Fibroblast of the aortic adventitia (primary cell): ENCODE results near the gene MAB21L3. TPM values are rescaled to one million over a fixed set of nuclear protein-coding genes. Genes with fewer than 3 reads are reported as not detected.

ENCODE experiments used
- DNase-seq: peaks from one replicate; pipeline ENCODE4 v3.0.0-alpha.2; 2010; ENCODE audit warnings: low read depth
- H3K4me3 ChIP-seq: 2 replicates; pipeline ENCODE4 v1.5.1; 2011; ENCODE audit warnings: low read depth, mild to moderate bottlenecking, control low read depth, low read length, moderate library complexity
- CTCF ChIP-seq: IDR thresholded peaks from 2 replicates; pipeline ENCODE4 v1.5.1; 2011; ENCODE audit warnings: mild to moderate bottlenecking, low read length, control low read depth, inconsistent platforms; ENCODE audit not compliant: insufficient read depth
- total RNA-seq: library from RNA; depleted of rRNA; stranded (reverse); fragments of >200 nt; gene quantifications from 2 replicates; pipeline ENCODE4 v1.2.3, GENCODE V29; 2012; ENCODE audit warnings: low replicate concordance

Gene MAB21L3
- total RNA-seq, 1 donor: 0.18 TPM

GRCh38 chr1:116172666-116173065 is 61.5 kb downstream of the MAB21L3 start:
- no peak for DNase-seq
- no peak for TF ChIP-seq CTCF

GRCh38 chr1:116175611-116176010 is 64.4 kb downstream of the MAB21L3 start:
- TF ChIP-seq CTCF: no peak
- DNase-seq: no peak
- no peak overlapping the region for H3K4me3 ChIP-seq

More at GRCh38 chr1:116172666-116173065, 61.5 kb downstream of the MAB21L3 start:
- no peak overlapping the region for H3K4me3 ChIP-seq

GRCh38 chr1:116176306-116176789 is 65.1 kb downstream of the MAB21L3 start:
- no peak for DNase-seq
- no peak overlapping the region for H3K4me3 ChIP-seq
- TF ChIP-seq CTCF: no peak

GRCh38 chr1:116177861-116178260 is 66.7 kb downstream of the MAB21L3 start:
- DNase-seq: no peak
- no peak for TF ChIP-seq CTCF
- H3K4me3 ChIP-seq: no peak overlapping the region

GRCh38 chr1:116178837-116179236 is 67.6 kb downstream of the MAB21L3 start:
- TF ChIP-seq CTCF: no peak
- no peak overlapping the region for H3K4me3 ChIP-seq
- DNase-seq: no peak

GRCh38 chr1:116179419-116179818 is 68.2 kb downstream of the MAB21L3 start:
- DNase-seq: no peak
- H3K4me3 ChIP-seq: no peak overlapping the region
- TF ChIP-seq CTCF: no peak

- no peak for DNase-seq
Observed at GRCh38 chr1:116179964-116180363, 68.8 kb downstream of the MAB21L3 start.

More at GRCh38 chr1:116179964-116180363, 68.8 kb downstream of the MAB21L3 start:
- H3K4me3 ChIP-seq: no peak overlapping the region
- no peak for TF ChIP-seq CTCF
